Liver (tissue), 3 donors: ENCODE measurements around the gene GALNTL6.

Experiments
- GABPA ChIP-seq, 2 donors: IDR thresholded peaks in 1 of 2; conservative IDR thresholded peaks in 1 of 2; 2 replicates each; pipeline ENCODE4 v1.6.1; 2016; ENCODE audit warnings: antibody characterized with exemption in 2 of 2, mild to moderate bottlenecking in 1 of 2, moderate library complexity in 1 of 2
- JUND ChIP-seq, 2 donors: IDR thresholded peaks; 2 replicates each; pipeline ENCODE4 v1.6.1; 2016; ENCODE audit warnings: antibody characterized with exemption in 2 of 2
- MAX ChIP-seq: IDR thresholded peaks from 2 replicates; pipeline ENCODE4 v1.6.1; 2016; ENCODE audit warnings: antibody characterized with exemption
- RAD21 ChIP-seq, 2 donors: IDR thresholded peaks; 2 replicates each; pipeline ENCODE4 v1.6.1; 2016; ENCODE audit warnings: antibody characterized with exemption in 2 of 2, mild to moderate bottlenecking in 2 of 2
- REST ChIP-seq: IDR thresholded peaks from 2 replicates; pipeline ENCODE4 v1.6.1; 2016; ENCODE audit warnings: antibody characterized with exemption, mild to moderate bottlenecking
- TAF1 ChIP-seq: conservative IDR thresholded peaks from 2 replicates; pipeline ENCODE4 v1.6.1; 2016; ENCODE audit warnings: antibody characterized with exemption, mild to moderate bottlenecking
- TF ChIP-seq, protein P1 (sequence below): fragments of 150-350 bp; IDR thresholded peaks from 2 replicates; pipeline ENCODE4 v1.5.1; 2017; ENCODE audit warnings: improper control_type of control experiment, low read depth, low read length; ENCODE audit not compliant: missing input control
- donor health status: healthy.
- donor health status: healthy.

- TF ChIP-seq MAX = no peak
- TF ChIP-seq, protein P1, sequence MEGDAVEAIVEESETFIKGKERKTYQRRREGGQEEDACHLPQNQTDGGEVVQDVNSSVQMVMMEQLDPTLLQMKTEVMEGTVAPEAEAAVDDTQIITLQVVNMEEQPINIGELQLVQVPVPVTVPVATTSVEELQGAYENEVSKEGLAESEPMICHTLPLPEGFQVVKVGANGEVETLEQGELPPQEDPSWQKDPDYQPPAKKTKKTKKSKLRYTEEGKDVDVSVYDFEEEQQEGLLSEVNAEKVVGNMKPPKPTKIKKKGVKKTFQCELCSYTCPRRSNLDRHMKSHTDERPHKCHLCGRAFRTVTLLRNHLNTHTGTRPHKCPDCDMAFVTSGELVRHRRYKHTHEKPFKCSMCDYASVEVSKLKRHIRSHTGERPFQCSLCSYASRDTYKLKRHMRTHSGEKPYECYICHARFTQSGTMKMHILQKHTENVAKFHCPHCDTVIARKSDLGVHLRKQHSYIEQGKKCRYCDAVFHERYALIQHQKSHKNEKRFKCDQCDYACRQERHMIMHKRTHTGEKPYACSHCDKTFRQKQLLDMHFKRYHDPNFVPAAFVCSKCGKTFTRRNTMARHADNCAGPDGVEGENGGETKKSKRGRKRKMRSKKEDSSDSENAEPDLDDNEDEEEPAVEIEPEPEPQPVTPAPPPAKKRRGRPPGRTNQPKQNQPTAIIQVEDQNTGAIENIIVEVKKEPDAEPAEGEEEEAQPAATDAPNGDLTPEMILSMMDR = no peak
- TF ChIP-seq REST = no peak
- TF ChIP-seq RAD21 (IDR thresholded peaks at IDR 0.05) = no peak
- no peak for TF ChIP-seq JUND (IDR thresholded peaks at IDR 0.05)
- no peak for TF ChIP-seq TAF1
- TF ChIP-seq GABPA (IDR thresholded peaks at IDR 0.05 in 1 of 2, conservative IDR thresholded peaks at IDR 0.05 in 1 of 2) = no peak
These were observed 1009.1 kb downstream of the GALNTL6 start for GRCh38 chr4:172822331-172822730.
